HL-60 (cell line): ENCODE results near the gene RAD18.

ENCODE experiments used
- CTCF ChIP-seq: IDR thresholded peaks from one replicate; pipeline ENCODE4 v1.5.1; 2011; ENCODE audit warnings: low read length, control low read depth, inconsistent platforms; ENCODE audit not compliant: insufficient read depth
- GABPA ChIP-seq: IDR thresholded peaks from 2 replicates; pipeline ENCODE4 v1.6.1; 2012; ENCODE audit warnings: low read depth
- POLR2AphosphoS5 ChIP-seq: IDR thresholded peaks from 2 replicates; pipeline ENCODE4 v1.6.1; 2012; ENCODE audit warnings: low read depth
- REST ChIP-seq: IDR thresholded peaks from 2 replicates; pipeline ENCODE4 v1.6.1; 2012; ENCODE audit warnings: low read depth; ENCODE audit not compliant: insufficient replicate concordance
- SPI1 ChIP-seq: IDR thresholded peaks from 2 replicates; pipeline ENCODE4 v1.6.1; 2012; ENCODE audit warnings: low read depth, mild to moderate bottlenecking, borderline replicate concordance

- TF ChIP-seq CTCF = no peak
- no peak for TF ChIP-seq POLR2AphosphoS5
- TF ChIP-seq REST = no peak
- no peak for TF ChIP-seq SPI1
- no peak for TF ChIP-seq GABPA
These were observed 117.6 kb downstream of the RAD18 start for GRCh38 chr3:8845641-8846040.
